Lower leg skin (tissue), 3 donors: Measurements from ENCODE around the gene EHMT1.

Experiments
- CTCF ChIP-seq, 3 donors: fragments of 450-650 bp; IDR thresholded peaks; one replicate each; pipeline ENCODE4 v1.5.1; 2016; ENCODE audit warnings: antibody characterized with exemption in 3 of 3, mild to moderate bottlenecking in 3 of 3, moderate library complexity in 2 of 3
- POLR2A ChIP-seq, 2 donors: fragments of 450-650 bp; IDR thresholded peaks; one replicate each; pipeline ENCODE4 v1.6.1; 2016 to 2017; ENCODE audit warnings: antibody characterized with exemption in 2 of 2, mild to moderate bottlenecking in 1 of 2, moderate library complexity in 1 of 2

GRCh38 chr9:137588311-137588710, 30.5 kb upstream of the EHMT1 start:
- TF ChIP-seq CTCF (IDR thresholded peaks at IDR 0.05) (no peak), POLR2A (IDR thresholded peaks at IDR 0.05) (no peak)
